ENCODE results near the gene TAF11. TPM values are rescaled to one million over a fixed set of nuclear protein-coding genes. Genes with fewer than 3 reads are reported as not detected.
"Not testable (repeated sequence)": the region's sequence is repeated elsewhere in the genome, so short reads cannot be mapped to it uniquely, and the experiment has no call there.

Gene TAF11
- total RNA-seq, 1 experiment from 2014 or later = 44.1 TPM

- Mint-ChIP-seq H3K4me3 (no peak overlapping the region), H3K27ac (no peak overlapping the region), H3K27me3 (ENCODE audit: low read depth) (no peaks in the 10 kb centered on the region), H3K9me3 (no peaks in the 10 kb centered on the region), H3K4me1 (no peaks in the 10 kb centered on the region; the same call in 1 of the 2 replicates), H3K36me3 (no peaks in the 10 kb centered on the region; the same call in 1 of the 2 replicates)
- POLR2A ChIA-PET = interaction anchor here (1.4 kb wide), 1 partner anchor 13 kb away, joined by 3 read pairs; the partner anchor contains the start of gene TAF11
- ATAC-seq (no peak), DNase-seq (ENCODE audit: low spot score) (no peak)
- CTCF ChIA-PET = no interaction called here
- no peak for TF ChIP-seq FOXK1 (CRISPR knock-in tag; IDR thresholded peaks at IDR 0.05)
- TF ChIP-seq ZNF121 (CRISPR knock-in tag; IDR thresholded peaks at IDR 0.05) = peak; percentile 62; the same call in 1 of the 2 replicates
These were observed 12.6 kb upstream of the TAF11 start for GRCh38 chr6:34900321-34901031.

GRCh38 chr6:34899748-34900147 is 11.9 kb upstream of the TAF11 start:
- POLR2A ChIA-PET; H3K27ac Mint-ChIP-seq; H3K27me3 Mint-ChIP-seq (ENCODE audit: low read depth); H3K4me1 Mint-ChIP-seq; DNase-seq (ENCODE audit: low spot score); H3K4me3 Mint-ChIP-seq; H3K36me3 Mint-ChIP-seq; H3K9me3 Mint-ChIP-seq; ATAC-seq: not testable (repeated sequence)
- CTCF ChIA-PET = interaction anchor here (0.6 kb wide), 1 partner anchor 1859 kb away, joined by 3 read pairs; no protein-coding TSS in a partner anchor

GRCh38 chr6:34897716-34898115 is 9.9 kb upstream of the TAF11 start:
- Mint-ChIP-seq H3K27ac (no peak overlapping the region), H3K36me3 (no peaks in the 10 kb centered on the region; the same call in 1 of the 2 replicates), H3K9me3 (no peaks in the 10 kb centered on the region), H3K4me1 (peaks cover 9% of the 10 kb centered on the region), H3K4me3 (no peak overlapping the region), H3K27me3 (ENCODE audit: low read depth) (no peaks in the 10 kb centered on the region)
- ChIA-PET POLR2A (interaction anchor here (0.6 kb wide), 1 partner anchor 1035 kb away, joined by 4 read pairs; no protein-coding TSS in a partner anchor), CTCF (interaction anchor here (0.5 kb wide), 1 partner anchor 173 kb away, joined by 3 read pairs; no protein-coding TSS in a partner anchor)
- no peak for TF ChIP-seq TP53 (CRISPR knock-in tag; IDR thresholded peaks at IDR 0.05)
- TF ChIP-seq PRDM15 (CRISPR knock-in tag; IDR thresholded peaks at IDR 0.05) = no peak
- no peak for TF ChIP-seq ESRRA (CRISPR knock-in tag; IDR thresholded peaks at IDR 0.05; ENCODE audit: borderline replicate concordance)
- no peak for TF ChIP-seq FOXK1 (CRISPR knock-in tag; IDR thresholded peaks at IDR 0.05)
- no peak for TF ChIP-seq ZSCAN18 (CRISPR knock-in tag; IDR thresholded peaks at IDR 0.05)
- TF ChIP-seq FOXJ3 (CRISPR knock-in tag; IDR thresholded peaks at IDR 0.05; ENCODE audit: borderline replicate concordance) = no peak
- no peak for TF ChIP-seq RELA (CRISPR knock-in tag; IDR thresholded peaks at IDR 0.05; ENCODE audit: borderline replicate concordance)
- TF ChIP-seq PREB (CRISPR knock-in tag; IDR thresholded peaks at IDR 0.05; ENCODE audit: borderline replicate concordance) = no peak
- TF ChIP-seq TEAD1 (CRISPR knock-in tag; IDR thresholded peaks at IDR 0.05) = no peak
- TF ChIP-seq PRRX2 (CRISPR knock-in tag; IDR thresholded peaks at IDR 0.05) = no peak
- TF ChIP-seq ZNF317 (CRISPR knock-in tag; IDR thresholded peaks at IDR 0.05; ENCODE audit: borderline replicate concordance, low read depth) = no peak
- TF ChIP-seq SMAD3 (CRISPR knock-in tag; IDR thresholded peaks at IDR 0.05; ENCODE audit: borderline replicate concordance) = no peak
- no peak for TF ChIP-seq STAT6 (CRISPR knock-in tag; conservative IDR thresholded peaks at IDR 0.05; ENCODE audit: low read depth)
- no peak for TF ChIP-seq CBFB (CRISPR knock-in tag; IDR thresholded peaks at IDR 0.05; ENCODE audit: low read depth)
- no peak for TF ChIP-seq FOXP4 (CRISPR knock-in tag; IDR thresholded peaks at IDR 0.05)
- no peak for TF ChIP-seq RORB (CRISPR knock-in tag; IDR thresholded peaks at IDR 0.05)
- no peak for TF ChIP-seq NFE2L1 (CRISPR knock-in tag; IDR thresholded peaks at IDR 0.05)
- ATAC-seq = no peak
- DNase-seq (ENCODE audit: low spot score) = no peak
